Measurements from ENCODE around the gene RAB8A. TPM values are rescaled to one million over a fixed set of nuclear protein-coding genes. Genes with fewer than 3 reads are reported as not detected.

The RAB8A gene
- total RNA-seq, 1 experiment from 2014 or later = 126 TPM

DNA sequence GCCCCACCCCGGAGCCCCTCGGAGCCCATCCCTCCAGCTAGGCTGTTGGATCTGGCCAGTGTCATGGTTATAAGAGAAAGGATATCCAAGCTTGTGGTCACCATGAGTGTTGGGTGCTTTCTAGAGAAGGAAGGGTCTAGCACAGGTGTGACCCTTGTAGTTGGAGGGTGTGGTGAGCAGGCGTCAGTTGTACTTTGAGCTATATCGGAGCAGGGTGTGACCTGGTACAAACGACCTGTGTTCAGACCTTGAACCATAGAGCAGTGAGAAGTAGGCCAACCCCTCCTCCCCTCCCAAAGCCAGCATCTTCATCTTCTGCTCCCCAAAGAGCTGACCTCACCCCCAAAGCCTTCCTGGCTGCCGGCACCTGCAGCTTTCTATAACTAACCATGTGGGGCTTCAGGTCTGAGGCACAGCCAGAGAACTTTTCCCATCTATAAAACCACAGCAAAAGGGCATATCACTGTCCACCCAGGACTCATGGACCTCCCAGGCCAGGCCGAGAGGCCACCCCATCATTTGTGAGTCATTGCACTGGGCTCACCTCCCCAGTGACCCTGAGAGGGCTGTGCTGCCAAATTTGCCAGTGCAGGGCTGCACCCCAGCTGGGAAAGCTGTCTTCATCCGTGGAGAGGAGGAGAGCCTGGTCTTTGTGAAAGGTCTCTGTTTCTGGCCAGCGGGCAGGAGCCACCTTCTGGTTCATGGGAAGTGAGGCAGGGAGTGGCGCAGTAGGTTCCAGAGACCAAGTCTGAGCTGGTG, 14.2 kb downstream of the RAB8A start:
- Histone ChIP-seq H3K9me3 (ENCODE audit: low read depth, low read length, poor library complexity, severe bottlenecking) (no peaks in the 10 kb centered on the region), H3K4me1 (ENCODE audit: insufficient read depth, low read length, poor library complexity, severe bottlenecking) (no peaks in the 10 kb centered on the region), H3K27me3 (replicated peaks; ENCODE audit: insufficient read depth, low read depth, low read length, poor library complexity) (no peaks in the 10 kb centered on the region), H3K27ac (ENCODE audit: low read depth, low read length, poor library complexity, severe bottlenecking) (no peak overlapping the region), H3K4me3 (ENCODE audit: low read depth, low read length, poor library complexity, severe bottlenecking) (no peak overlapping the region), H3K36me3 (ENCODE audit: insufficient read depth, low read length, poor library complexity, severe bottlenecking) (peaks cover 59% of the 10 kb centered on the region)
- no peak for TF ChIP-seq EZH2 (IDR thresholded peaks at IDR 0.05; ENCODE audit: borderline replicate concordance, low read depth, low read length, poor library complexity, severe bottlenecking)
- TF ChIP-seq, protein P1, sequence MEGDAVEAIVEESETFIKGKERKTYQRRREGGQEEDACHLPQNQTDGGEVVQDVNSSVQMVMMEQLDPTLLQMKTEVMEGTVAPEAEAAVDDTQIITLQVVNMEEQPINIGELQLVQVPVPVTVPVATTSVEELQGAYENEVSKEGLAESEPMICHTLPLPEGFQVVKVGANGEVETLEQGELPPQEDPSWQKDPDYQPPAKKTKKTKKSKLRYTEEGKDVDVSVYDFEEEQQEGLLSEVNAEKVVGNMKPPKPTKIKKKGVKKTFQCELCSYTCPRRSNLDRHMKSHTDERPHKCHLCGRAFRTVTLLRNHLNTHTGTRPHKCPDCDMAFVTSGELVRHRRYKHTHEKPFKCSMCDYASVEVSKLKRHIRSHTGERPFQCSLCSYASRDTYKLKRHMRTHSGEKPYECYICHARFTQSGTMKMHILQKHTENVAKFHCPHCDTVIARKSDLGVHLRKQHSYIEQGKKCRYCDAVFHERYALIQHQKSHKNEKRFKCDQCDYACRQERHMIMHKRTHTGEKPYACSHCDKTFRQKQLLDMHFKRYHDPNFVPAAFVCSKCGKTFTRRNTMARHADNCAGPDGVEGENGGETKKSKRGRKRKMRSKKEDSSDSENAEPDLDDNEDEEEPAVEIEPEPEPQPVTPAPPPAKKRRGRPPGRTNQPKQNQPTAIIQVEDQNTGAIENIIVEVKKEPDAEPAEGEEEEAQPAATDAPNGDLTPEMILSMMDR (conservative IDR thresholded peaks at IDR 0.05; ENCODE audit: low read depth, low read length) = no peak
- BruUV-seq (replicated peaks) = no TSS peak
- intact Hi-C loops (cut with micrococcal nuclease; ENCODE audit: unreplicated experiment) = no loop called here
- CTCF ChIA-PET = no interaction called here
- POLR2A ChIA-PET (ENCODE audit: low non-redundant PET) = no interaction called here
- DNase-seq (ENCODE audit: low spot score) = no peak

DNA sequence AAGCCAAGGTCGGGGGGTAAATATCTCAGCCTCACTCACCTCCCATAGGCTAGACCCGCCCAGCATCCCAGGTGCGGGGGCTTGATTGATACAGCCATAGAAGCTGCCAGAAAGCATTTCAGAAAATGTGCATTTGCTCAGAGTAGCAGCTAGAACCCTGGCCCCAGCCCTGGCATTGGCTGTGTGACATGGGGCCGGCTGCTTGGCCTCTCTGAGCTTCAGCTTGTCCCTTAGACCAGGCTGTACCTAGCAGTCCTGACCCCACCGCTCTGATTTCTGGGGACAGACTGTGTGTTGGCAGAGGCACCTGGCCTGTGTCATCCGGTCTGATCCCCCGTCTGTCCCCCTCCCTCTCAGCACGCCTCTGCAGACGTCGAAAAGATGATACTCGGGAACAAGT, 15.4 kb downstream of the RAB8A start:
- no peak for DNase-seq (ENCODE audit: low spot score)
- Histone ChIP-seq H3K36me3 (ENCODE audit: insufficient read depth, low read length, poor library complexity, severe bottlenecking) (peaks cover 56% of the 10 kb centered on the region), H3K4me1 (ENCODE audit: insufficient read depth, low read length, poor library complexity, severe bottlenecking) (no peaks in the 10 kb centered on the region), H3K9me3 (ENCODE audit: low read depth, low read length, poor library complexity, severe bottlenecking) (no peaks in the 10 kb centered on the region), H3K27me3 (replicated peaks; ENCODE audit: insufficient read depth, low read depth, low read length, poor library complexity) (no peaks in the 10 kb centered on the region), H3K27ac (ENCODE audit: low read depth, low read length, poor library complexity, severe bottlenecking) (no peak overlapping the region), H3K4me3 (ENCODE audit: low read depth, low read length, poor library complexity, severe bottlenecking) (no peak overlapping the region)
- ChIA-PET CTCF (no interaction called here), POLR2A (ENCODE audit: low non-redundant PET) (no interaction called here)
- TF ChIP-seq, protein P1 (conservative IDR thresholded peaks at IDR 0.05; ENCODE audit: low read depth, low read length) = no peak
- no peak for TF ChIP-seq EZH2 (IDR thresholded peaks at IDR 0.05; ENCODE audit: borderline replicate concordance, low read depth, low read length, poor library complexity, severe bottlenecking)
- BruUV-seq (replicated peaks) = no TSS peak
- intact Hi-C loops (cut with micrococcal nuclease; ENCODE audit: unreplicated experiment) = no loop called here

DNA sequence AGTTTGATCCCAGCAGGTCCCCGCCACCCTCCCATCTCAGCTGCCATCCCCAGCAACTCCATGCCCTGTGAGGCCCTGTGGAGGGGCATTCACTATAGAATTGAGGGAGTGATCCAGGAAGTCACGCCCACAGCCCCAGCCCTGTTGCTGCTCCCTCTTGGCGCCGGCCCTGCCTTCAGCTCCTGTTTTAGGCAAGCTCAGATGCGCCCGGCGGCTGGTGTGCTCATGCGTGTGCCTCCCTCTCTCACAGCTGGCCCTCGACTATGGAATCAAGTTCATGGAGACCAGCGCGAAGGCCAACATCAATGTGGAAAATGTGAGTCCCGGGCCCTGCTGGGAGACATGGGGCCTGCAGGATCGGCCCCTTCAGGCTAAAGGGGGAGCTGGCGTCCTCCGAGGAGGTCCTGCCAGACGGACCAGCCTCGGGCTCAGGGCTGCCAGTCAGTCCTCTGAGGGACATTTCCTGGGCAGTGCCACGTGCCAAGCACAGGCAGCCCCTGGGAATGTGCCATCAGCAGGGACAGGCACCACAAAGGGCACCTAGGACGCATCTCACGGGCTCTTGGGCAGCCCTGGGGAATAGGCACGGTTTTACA, 16.2 kb downstream of the RAB8A start:
- POLR2A ChIA-PET (ENCODE audit: low non-redundant PET) = no interaction called here
- H3K36me3 ChIP-seq (ENCODE audit: insufficient read depth, low read length, poor library complexity, severe bottlenecking) = peaks cover 56% of the 10 kb centered on the region
- no peaks in the 10 kb centered on the region for H3K9me3 ChIP-seq (ENCODE audit: low read depth, low read length, poor library complexity, severe bottlenecking)
- CTCF ChIA-PET = no interaction called here
- no peaks in the 10 kb centered on the region for H3K27me3 ChIP-seq (replicated peaks; ENCODE audit: insufficient read depth, low read depth, low read length, poor library complexity)
- H3K27ac ChIP-seq (ENCODE audit: low read depth, low read length, poor library complexity, severe bottlenecking) = no peak overlapping the region
- DNase-seq (ENCODE audit: low spot score) = no peak
- no peak for TF ChIP-seq EZH2 (IDR thresholded peaks at IDR 0.05; ENCODE audit: borderline replicate concordance, low read depth, low read length, poor library complexity, severe bottlenecking)
- TF ChIP-seq, protein P1 (conservative IDR thresholded peaks at IDR 0.05; ENCODE audit: low read depth, low read length) = no peak
- no peaks in the 10 kb centered on the region for H3K4me1 ChIP-seq (ENCODE audit: insufficient read depth, low read length, poor library complexity, severe bottlenecking)
- no TSS peak for BruUV-seq (replicated peaks)
- H3K4me3 ChIP-seq (ENCODE audit: low read depth, low read length, poor library complexity, severe bottlenecking) = no peak overlapping the region
- intact Hi-C loops (cut with micrococcal nuclease; ENCODE audit: unreplicated experiment) = no loop called here

All from A673 (cell line).